Measurements from ENCODE around the gene SDHC. TPM values are rescaled to one million over a fixed set of nuclear protein-coding genes. Genes with fewer than 3 reads are reported as not detected.

The SDHC gene
- total and polyA plus RNA-seq, 2 of the 13 experiments (the other 11 are each of a cell fraction or from before 2014, with no cell fraction given): 27.1 to 229 TPM

- Histone ChIP-seq H2AFZ (ENCODE audit: low read length) (no peak overlapping the region), H3K36me3 (replicated peaks in 1 of 2; ENCODE audit: control insufficient read depth in 1 of 2, insufficient read depth in 2 of 2, low read length in 2 of 2) (no peaks in the 10 kb centered on the region), H3K27me3 (ENCODE audit: control insufficient read depth in 1 of 2, insufficient read depth in 2 of 2, low read length in 2 of 2) (no peaks in the 10 kb centered on the region), H3K4me1 (ENCODE audit: insufficient read depth, low read length) (peaks cover 25% of the 10 kb centered on the region), H3K4me3 (replicated peaks in 1 of 3; ENCODE audit: insufficient read depth in 1 of 3, low read depth in 2 of 3, low read length in 3 of 3) (no peak overlapping the region), H4K20me1 (ENCODE audit: insufficient read depth, low read length) (no peaks in the 10 kb centered on the region), H3K9me3 (ENCODE audit: low read length) (no peaks in the 10 kb centered on the region), H3K27ac (ENCODE audit: extremely low read length, insufficient read depth, low read length) (no peak overlapping the region), H3K79me2 (ENCODE audit: insufficient read depth, low read length) (no peaks in the 10 kb centered on the region), H3K9ac (ENCODE audit: insufficient read depth, low read depth, low read length) (no peak overlapping the region), H3K4me2 (ENCODE audit: low read depth, low read length) (peak overlapping the region; percentile 24; the same call in 1 of the 2 replicates)
- POLR2A ChIA-PET: no interaction called here
- WGBS (ENCODE audit: low lambda C conversion rate): 42% methylated on average over 6 of the region's 6 CpGs
- FAIRE-seq (no peak), DNase-seq (ENCODE audit: low spot score) (no peak), ATAC-seq (no peak)
- intact Hi-C loops (cut with micrococcal nuclease; ENCODE audit: unreplicated experiment): loop anchor here (1.0 kb wide), 2 partner anchors 154 to 189 kb away; no protein-coding TSS in a partner anchor
- TF ChIP-seq SALL2 (CRISPR knock-in tag; IDR thresholded peaks at IDR 0.05) (no peak), DNMT3B (CRISPR knock-in tag; conservative IDR thresholded peaks at IDR 0.05) (no peak), ZSCAN29 (CRISPR knock-in tag; conservative IDR thresholded peaks at IDR 0.05) (no peak), ZNF792 (CRISPR knock-in tag; IDR thresholded peaks at IDR 0.05) (no peak), CEBPB (IDR thresholded peaks at IDR 0.05; ENCODE audit: borderline replicate concordance, low read depth, low read length) (no peak), NCOA1 (CRISPR knock-in tag; IDR thresholded peaks at IDR 0.05) (no peak), ZBTB7B (CRISPR knock-in tag; IDR thresholded peaks at IDR 0.05) (no peak), CBX1 (IDR thresholded peaks at IDR 0.05; ENCODE audit: low read depth) (no peak)
- TF ChIP-seq, protein P1, sequence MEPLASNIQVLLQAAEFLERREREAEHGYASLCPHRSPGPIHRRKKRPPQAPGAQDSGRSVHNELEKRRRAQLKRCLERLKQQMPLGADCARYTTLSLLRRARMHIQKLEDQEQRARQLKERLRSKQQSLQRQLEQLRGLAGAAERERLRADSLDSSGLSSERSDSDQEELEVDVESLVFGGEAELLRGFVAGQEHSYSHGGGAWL (CRISPR knock-in tag; IDR thresholded peaks at IDR 0.05): no peak
- in situ Hi-C loops (cut with HindIII; ENCODE audit: extremely low pct_ligation_motif_present, low pct_unique_long_range_greater_than_20kb): loop anchor here (5.0 to 10.0 kb wide), 2 partner anchors 157 to 184 kb away; partner anchors contain the start of genes ADAMTS4, APOA2 and TOMM40L
- CTCF ChIA-PET (ENCODE audit: low intra/inter-chr PET ratio, low total read pairs): interaction anchor here (0.7 to 2.0 kb wide), 6 partner anchors 14 to 201 kb away, joined by 3 to 15 read pairs (median 5); partner anchors contain the start of gene CFAP126
- no TSS peak for BruUV-seq (replicated peaks)
Measured at GRCh38 chr1:161381707-161382106, 67.5 kb downstream of the SDHC start.
